ENCODE measurements around the gene C1orf87.

Gene C1orf87

DNA sequence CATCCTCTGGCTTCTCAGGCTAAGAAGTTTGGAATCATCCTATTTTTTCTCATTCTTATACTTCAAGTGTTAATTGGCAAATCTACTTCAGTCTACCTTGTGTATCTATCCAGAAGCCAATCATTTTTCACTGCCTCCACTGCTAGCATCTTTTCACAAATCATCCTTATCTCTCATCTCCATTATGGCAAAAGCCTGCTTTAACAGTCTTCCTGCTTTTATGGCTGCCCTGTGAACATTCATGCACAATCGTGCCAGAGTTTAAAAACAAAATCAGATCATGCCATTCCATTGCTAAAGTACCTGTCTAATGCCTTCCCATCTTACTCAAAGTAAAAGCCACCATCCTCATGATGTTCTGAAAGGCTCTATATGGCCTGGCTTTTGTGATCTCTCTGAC, 127.8 kb downstream of the C1orf87 start:
- no peak for DNase-seq
